GM21723 (cell line): ENCODE data around the gene SPINK4.

Experiments
- ATAC-seq: cut with Tn5 transposase; IDR thresholded peaks from one replicate; pipeline ENCODE4 v1.9.1; 2021; ENCODE audit warnings: mild to moderate bottlenecking, moderate library complexity; ENCODE audit not compliant: unreplicated experiment

SPINK4 gene

GRCh38 chr9:33229359-33230114, 10.4 kb upstream of the SPINK4 start:
- ATAC-seq: no peak

DNA sequence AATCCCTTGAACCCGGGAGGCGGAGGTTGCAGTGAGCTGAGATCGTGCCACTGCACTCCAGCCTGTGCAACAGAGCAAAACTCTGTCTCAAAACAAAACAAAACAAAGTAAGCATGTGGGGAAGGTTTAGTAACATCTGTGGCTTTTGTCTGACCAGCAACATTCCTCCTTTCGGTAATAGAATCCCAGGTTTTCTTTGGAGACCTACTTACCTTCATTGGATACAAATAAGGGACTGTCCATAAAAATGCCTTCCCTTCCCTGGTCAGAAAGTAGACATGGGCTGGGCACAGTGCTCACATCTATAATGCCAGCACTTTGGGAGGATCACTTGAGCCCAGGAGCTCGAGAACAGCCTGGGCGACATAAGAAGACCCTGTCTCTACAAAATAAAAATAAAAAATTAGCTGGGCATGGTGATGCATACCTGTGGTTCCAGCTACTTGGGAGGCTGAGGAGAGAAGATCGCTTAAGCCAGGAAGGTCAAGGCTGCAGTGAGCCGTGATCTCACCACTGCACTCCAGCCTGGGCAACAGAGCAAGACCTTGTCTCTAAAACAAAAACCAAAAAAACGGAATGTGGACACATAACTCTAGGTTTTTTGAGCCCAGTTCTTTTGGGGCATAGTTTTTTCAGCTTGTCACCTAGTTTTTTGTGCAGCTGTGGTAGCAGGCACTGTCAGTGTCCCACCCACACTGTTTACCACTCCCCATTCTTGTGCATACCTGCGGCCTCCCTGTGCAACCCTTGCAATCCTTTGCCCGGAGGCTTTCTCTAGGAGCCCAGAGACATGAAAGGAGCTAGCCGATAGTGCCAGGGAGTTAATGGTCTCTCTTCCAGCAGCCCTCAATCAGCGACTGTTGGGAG, 9.0 kb upstream of the SPINK4 start:
- ATAC-seq: no peak

DNA sequence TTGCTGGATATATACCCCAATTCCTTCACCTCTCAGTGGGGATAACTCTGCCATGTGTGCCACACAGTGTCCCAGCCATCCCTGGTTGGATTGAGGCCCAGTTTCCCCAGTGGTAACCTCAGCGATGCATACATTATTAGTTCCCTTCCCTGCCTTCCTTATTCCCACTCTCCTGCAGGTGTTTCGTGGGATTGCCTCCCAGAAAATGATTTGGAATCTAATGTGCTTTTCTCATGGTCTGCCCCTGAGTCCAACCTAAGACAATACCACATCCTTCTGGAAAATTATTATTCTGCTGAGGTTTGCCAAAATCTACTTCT, 8.4 kb upstream of the SPINK4 start:
- no peak for ATAC-seq

GRCh38 chr9:33232815-33233214, 7.2 kb upstream of the SPINK4 start:
- no peak for ATAC-seq

GRCh38 chr9:33233626-33234342, 6.2 kb upstream of the SPINK4 start:
- no peak for ATAC-seq

DNA sequence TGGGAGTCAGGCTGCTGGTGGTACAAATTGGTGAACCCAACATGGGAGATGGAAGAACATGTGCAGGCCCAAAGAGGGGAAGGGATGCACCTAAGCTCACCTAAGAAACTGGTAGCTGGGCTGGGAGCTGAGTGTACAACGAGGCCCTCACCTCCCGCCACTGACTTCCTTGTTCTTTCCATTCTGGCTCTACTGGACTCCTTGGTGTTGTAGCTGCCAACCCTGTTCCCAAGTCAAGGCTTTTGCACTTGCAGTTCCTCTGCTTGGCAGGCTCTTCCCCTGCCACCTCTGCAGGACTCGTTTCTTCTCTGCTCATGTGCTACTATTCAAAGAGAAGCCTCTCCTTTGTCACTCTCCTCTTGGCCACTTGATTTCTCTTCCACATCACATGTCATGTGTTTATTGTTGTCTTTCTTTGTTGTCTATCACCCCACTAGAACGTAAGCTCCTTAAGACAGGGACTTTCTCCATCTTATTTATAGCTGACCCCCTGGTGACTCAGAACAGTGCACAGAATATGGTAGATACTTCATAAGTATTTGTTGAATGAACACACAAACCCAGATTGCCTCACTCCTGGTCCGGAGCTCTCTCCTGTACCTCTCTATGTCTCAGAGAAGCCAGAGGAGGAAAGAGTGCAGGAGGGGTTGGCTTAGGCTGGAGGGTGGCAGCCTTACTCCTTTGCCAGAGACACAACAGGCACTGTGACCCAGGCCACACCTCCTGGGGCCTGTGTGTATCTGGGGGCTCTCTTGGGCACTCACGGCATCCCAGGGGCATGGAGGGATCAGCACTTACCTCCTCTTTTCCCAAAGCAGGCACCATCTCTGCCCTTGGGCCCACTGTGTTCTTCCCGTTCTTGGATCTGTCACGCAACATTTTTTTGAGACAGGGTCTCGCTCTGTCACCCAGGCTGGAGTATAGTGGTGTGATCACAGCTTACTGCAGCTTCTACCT, 5.2 kb upstream of the SPINK4 start:
- ATAC-seq: no peak

- no peak for ATAC-seq
These were observed 3.4 kb upstream of the SPINK4 start for GRCh38 chr9:33236571-33236970.

- ATAC-seq: no peak
These were observed 1.3 kb downstream of the SPINK4 start for GRCh38 chr9:33241298-33241697.

DNA sequence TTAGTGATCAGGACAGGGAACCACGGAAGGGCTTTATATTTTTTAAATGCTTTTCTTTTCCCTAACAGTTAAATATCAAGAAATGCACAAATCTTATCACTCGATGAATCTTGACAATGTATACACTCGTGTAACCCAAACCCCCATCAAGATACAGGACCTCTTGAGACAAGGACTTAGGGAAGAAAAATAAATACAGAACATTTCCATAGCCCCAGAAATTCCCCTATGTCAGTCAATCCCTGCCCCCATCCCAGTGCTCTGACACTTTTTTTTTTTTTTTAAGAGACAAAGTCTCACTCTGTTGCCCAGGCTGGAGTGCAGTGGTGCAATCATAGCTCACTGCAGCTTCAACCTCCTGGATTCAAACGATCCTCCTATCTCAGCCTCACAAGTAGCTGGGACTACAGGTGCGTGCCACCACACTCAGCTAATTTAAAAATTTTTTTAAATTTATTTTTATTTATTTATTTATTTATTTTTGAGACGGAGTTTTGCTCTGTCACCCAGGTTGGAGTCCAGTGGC, 2.7 kb downstream of the SPINK4 start:
- no peak for ATAC-seq

- ATAC-seq: no peak
These were observed 4.3 kb downstream of the SPINK4 start for GRCh38 chr9:33244137-33244784.

DNA sequence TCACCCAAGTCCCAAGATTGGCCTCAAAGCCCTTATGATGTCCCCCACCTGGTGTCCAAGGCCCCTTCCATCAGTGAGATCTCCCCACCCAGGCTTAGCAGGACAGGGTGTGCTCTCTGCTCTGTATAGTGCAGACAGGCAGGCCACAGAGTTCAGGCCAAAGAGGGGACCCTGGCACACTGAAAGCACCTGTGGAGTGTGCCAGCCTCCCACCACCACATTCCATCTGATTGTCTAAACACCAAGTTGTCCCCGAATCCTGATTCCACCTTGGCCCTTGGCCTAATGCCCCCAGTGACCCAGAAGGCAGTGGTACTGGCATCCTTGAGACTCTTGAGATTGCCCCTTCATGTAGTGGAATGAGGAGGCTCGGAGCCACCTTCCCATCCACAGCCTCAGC, 5.4 kb downstream of the SPINK4 start:
- no peak for ATAC-seq

GRCh38 chr9:33246269-33246860, 6.4 kb downstream of the SPINK4 start:
- ATAC-seq: no peak

DNA sequence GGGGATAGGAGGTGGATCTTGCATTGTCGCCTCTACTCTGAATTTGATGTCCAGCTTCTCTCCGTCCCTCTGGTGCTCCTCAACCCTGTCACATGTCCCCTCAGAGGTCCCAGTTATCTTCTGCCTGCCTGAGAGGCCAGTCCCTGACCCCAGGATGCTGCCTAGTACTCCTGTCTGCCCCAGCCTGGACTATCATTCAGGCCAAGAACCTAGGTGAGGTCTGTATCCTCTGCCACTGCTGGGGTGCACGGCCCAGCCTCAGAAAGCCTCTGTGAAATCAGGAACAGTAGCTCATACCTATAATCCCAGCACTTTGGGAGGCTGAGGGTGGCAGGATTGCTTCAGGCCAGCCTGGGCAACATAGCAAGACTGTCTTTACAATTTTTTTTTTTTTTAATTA, 8.6 kb downstream of the SPINK4 start:
- peak; percentile 12 for ATAC-seq

- peak; percentile 59 for ATAC-seq
These were observed 9.2 kb downstream of the SPINK4 start for GRCh38 chr9:33249087-33249658.

DNA sequence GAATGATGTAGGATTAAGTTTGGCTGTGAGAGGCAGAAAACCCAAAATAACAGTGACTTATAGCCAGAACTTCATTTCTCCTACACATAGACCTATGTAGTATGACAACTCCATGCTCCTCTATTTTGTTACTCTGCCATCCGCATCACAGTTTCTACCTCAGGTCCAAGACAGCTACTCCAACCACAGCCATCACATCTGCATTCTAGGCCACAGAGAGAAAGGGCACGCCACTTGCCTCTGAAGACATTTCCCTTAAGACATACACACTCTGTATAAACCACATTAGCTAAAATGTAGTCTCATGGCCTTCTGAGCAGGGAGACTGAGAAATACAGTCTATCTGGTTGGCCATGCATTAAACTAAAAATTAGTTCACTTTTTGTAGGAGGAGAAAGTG, 10.0 kb downstream of the SPINK4 start:
- no peak for ATAC-seq

- no peak for ATAC-seq
These were observed 10.6 kb downstream of the SPINK4 start for GRCh38 chr9:33250458-33250995.

DNA sequence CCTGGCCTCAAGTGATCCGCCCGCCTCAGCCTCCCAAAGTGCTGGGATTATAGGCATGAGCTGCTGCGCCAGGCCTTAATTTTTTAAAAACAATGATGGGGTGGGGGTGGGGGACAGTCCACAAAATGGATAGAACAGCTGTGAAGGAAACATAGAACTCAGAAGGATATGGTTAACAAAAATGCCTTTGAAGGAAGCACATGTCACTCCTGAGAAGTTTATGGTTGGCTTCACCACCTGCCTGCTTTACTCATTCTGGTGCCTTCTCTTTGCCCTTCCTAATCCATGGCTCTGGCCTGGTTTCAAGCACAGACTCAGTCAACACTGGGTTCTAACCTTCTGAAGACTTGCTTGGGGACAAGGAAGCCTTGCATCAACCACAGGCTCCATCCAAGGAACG, 14.2 kb downstream of the SPINK4 start:
- ATAC-seq: no peak

- no peak for ATAC-seq
These were observed 15.0 kb downstream of the SPINK4 start for GRCh38 chr9:33255014-33255413.

DNA sequence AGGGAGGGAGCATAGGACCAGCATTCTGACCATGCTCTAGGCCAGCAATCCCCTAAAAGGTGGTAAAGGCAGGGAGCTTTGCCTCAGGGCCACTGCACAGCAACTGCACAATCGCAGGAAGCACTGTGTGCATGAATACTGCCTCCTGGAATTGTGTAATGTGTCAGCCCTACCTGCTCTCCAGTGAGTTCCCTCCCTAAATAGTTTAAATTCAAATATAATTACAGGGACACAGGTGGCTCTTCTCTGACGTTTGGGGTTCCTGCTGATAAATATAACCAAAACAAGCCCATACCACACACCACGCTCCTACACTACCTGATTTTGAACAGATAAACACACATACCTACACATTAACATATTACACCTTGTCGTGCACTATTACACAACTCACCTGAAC, 15.5 kb downstream of the SPINK4 start:
- ATAC-seq: no peak
